Activated naive CD4-positive, alpha-beta T cell treated with anti-CD3 and anti-CD28 coated beads, Interleukin-2, amount 50 U/mL, for 72 hours (primary cell): ENCODE data around the gene PPEF2. TPM values are rescaled to one million over a fixed set of nuclear protein-coding genes. Genes with fewer than 3 reads are reported as not detected.

ENCODE experiments used
- ATAC-seq, 2 donors: fragments of 150-1000 bp; cut with Tn5 transposase; 2 replicates each; pipeline ENCODE4 v1.10.0; 2021; ENCODE audit warnings: mild to moderate bottlenecking in 2 of 2, moderate library complexity in 2 of 2
- DNase-seq, 2 donors: peaks; one replicate each; pipeline ENCODE4 v3.0.0; 2021 to 2022; ENCODE audit warnings: low spot score in 2 of 2
- H3K27ac Mint-ChIP-seq, 2 donors: one replicate each; pipeline ENCODE4 v1.8.0; 2022; ENCODE audit warnings: mild to moderate bottlenecking in 2 of 2, mixed read lengths in 2 of 2
- H3K36me3 Mint-ChIP-seq, 2 donors: one replicate each; pipeline ENCODE4 v1.8.0; 2022; ENCODE audit warnings: mixed read lengths in 2 of 2
- H3K9me3 Mint-ChIP-seq, 2 donors: one replicate each; pipeline ENCODE4 v1.8.0; 2022; ENCODE audit warnings: mixed read lengths in 2 of 2
- total RNA-seq, 2 donors: library from RNA; stranded (reverse); gene quantifications; one replicate each; pipeline ENCODE4 v1.2.3, GENCODE V29; 2022

Gene PPEF2
- total RNA-seq, 2 donors from 2014 or later, result 0.54 TPM; not detected in 1

- Mint-ChIP-seq H3K36me3 (peaks cover 10 to 15% of the 10 kb centered on the region in 2 donors), H3K9me3 (peaks cover 7% of the 10 kb centered on the region in 2 donors), H3K27ac (no peak overlapping the region)
- DNase-seq (no peak), ATAC-seq (no peak)
Observed at GRCh38 chr4:75909405-75909804, 7.2 kb upstream of the PPEF2 start.

- no peak for ATAC-seq
Observed at GRCh38 chr4:75908555-75908954, 6.3 kb upstream of the PPEF2 start.

GRCh38 chr4:75907966-75908365, 5.7 kb upstream of the PPEF2 start:
- no peak for DNase-seq
- no peak for ATAC-seq
- peaks cover 7% of the 10 kb centered on the region in 2 donors for H3K9me3 Mint-ChIP-seq
- no peak overlapping the region for H3K27ac Mint-ChIP-seq
- H3K36me3 Mint-ChIP-seq, result peaks cover 10 to 15% of the 10 kb centered on the region in 2 donors

More at GRCh38 chr4:75908555-75908954, 6.3 kb upstream of the PPEF2 start:
- H3K9me3 Mint-ChIP-seq, result peaks cover 7% of the 10 kb centered on the region in 2 donors
- H3K27ac Mint-ChIP-seq, result no peak overlapping the region
- no peak for DNase-seq
- peaks cover 10 to 15% of the 10 kb centered on the region in 2 donors for H3K36me3 Mint-ChIP-seq

- Mint-ChIP-seq H3K36me3 (no peaks in the 10 kb centered on the region), H3K9me3 (no peaks in the 10 kb centered on the region), H3K27ac (no peak overlapping the region)
- ATAC-seq, result no peak
- no peak for DNase-seq
Observed at GRCh38 chr4:75904076-75904475, 1.8 kb upstream of the PPEF2 start.

GRCh38 chr4:75898536-75898935, 3.7 kb downstream of the PPEF2 start:
- DNase-seq (no peak), ATAC-seq (no peak)
- Mint-ChIP-seq H3K27ac (no peak overlapping the region), H3K9me3 (peaks cover 0 to 4% of the 10 kb centered on the region in 2 donors), H3K36me3 (no peaks in the 10 kb centered on the region)

- H3K36me3 Mint-ChIP-seq, result no peaks in the 10 kb centered on the region
- peak; percentile 62 to 74 for ATAC-seq
- H3K27ac Mint-ChIP-seq, result no peak overlapping the region
- peak in 1 of 2 donors; percentile 16 for DNase-seq
- H3K9me3 Mint-ChIP-seq, result peaks cover 0 to 4% of the 10 kb centered on the region in 2 donors
Observed at GRCh38 chr4:75895744-75896314, 6.4 kb downstream of the PPEF2 start.

GRCh38 chr4:75892508-75892907, 9.7 kb downstream of the PPEF2 start:
- Mint-ChIP-seq H3K9me3 (no peaks in the 10 kb centered on the region), H3K36me3 (no peaks in the 10 kb centered on the region), H3K27ac (no peak overlapping the region)
- DNase-seq (no peak), ATAC-seq (no peak)

- Mint-ChIP-seq H3K36me3 (no peaks in the 10 kb centered on the region), H3K27ac (no peak overlapping the region), H3K9me3 (no peaks in the 10 kb centered on the region)
- ATAC-seq (no peak), DNase-seq (no peak)
Observed at GRCh38 chr4:75891611-75892010, 10.6 kb downstream of the PPEF2 start.

- Mint-ChIP-seq H3K9me3 (no peaks in the 10 kb centered on the region), H3K27ac (no peak overlapping the region)
- ATAC-seq, result no peak
Observed at GRCh38 chr4:75889537-75890199, 12.6 kb downstream of the PPEF2 start.

GRCh38 chr4:75886104-75886503, 16.1 kb downstream of the PPEF2 start:
- H3K36me3 Mint-ChIP-seq, result no peaks in the 10 kb centered on the region

More at GRCh38 chr4:75889537-75890199, 12.6 kb downstream of the PPEF2 start:
- no peaks in the 10 kb centered on the region for H3K36me3 Mint-ChIP-seq
- no peak for DNase-seq

GRCh38 chr4:75881476-75881875, 20.8 kb downstream of the PPEF2 start:
- DNase-seq (no peak), ATAC-seq (peak in 1 of 2 donors; percentile 78)
- Mint-ChIP-seq H3K9me3 (no peaks in the 10 kb centered on the region), H3K36me3 (no peaks in the 10 kb centered on the region), H3K27ac (no peak overlapping the region)

More at GRCh38 chr4:75886104-75886503, 16.1 kb downstream of the PPEF2 start:
- H3K27ac Mint-ChIP-seq, result no peak overlapping the region
- no peaks in the 10 kb centered on the region for H3K9me3 Mint-ChIP-seq
- ATAC-seq (no peak), DNase-seq (no peak)

- H3K9me3 Mint-ChIP-seq, result no peaks in the 10 kb centered on the region
- H3K27ac Mint-ChIP-seq, result no peak overlapping the region
- H3K36me3 Mint-ChIP-seq, result no peaks in the 10 kb centered on the region
- DNase-seq (no peak), ATAC-seq (no peak)
Observed at GRCh38 chr4:75880278-75880677, 22.0 kb downstream of the PPEF2 start.

- ATAC-seq, result no peak
- Mint-ChIP-seq H3K36me3 (no peaks in the 10 kb centered on the region), H3K27ac (no peak overlapping the region), H3K9me3 (no peaks in the 10 kb centered on the region)
- no peak for DNase-seq
Observed at GRCh38 chr4:75878246-75878756, 24.0 kb downstream of the PPEF2 start.

- Mint-ChIP-seq H3K27ac (no peak overlapping the region), H3K9me3 (no peaks in the 10 kb centered on the region), H3K36me3 (no peaks in the 10 kb centered on the region)
- DNase-seq (no peak), ATAC-seq (no peak)
Observed at GRCh38 chr4:75876218-75876617, 26.0 kb downstream of the PPEF2 start.

GRCh38 chr4:75869100-75869499, 33.2 kb downstream of the PPEF2 start:
- ATAC-seq (no peak), DNase-seq (no peak)
- no peak overlapping the region for H3K27ac Mint-ChIP-seq
- no peaks in the 10 kb centered on the region for H3K36me3 Mint-ChIP-seq
- no peaks in the 10 kb centered on the region for H3K9me3 Mint-ChIP-seq

- ATAC-seq (no peak), DNase-seq (no peak)
- H3K36me3 Mint-ChIP-seq, result no peaks in the 10 kb centered on the region
- no peak overlapping the region for H3K27ac Mint-ChIP-seq
- H3K9me3 Mint-ChIP-seq, result no peaks in the 10 kb centered on the region
Observed at GRCh38 chr4:75867130-75867529, 35.1 kb downstream of the PPEF2 start.

- H3K27ac Mint-ChIP-seq, result no peak overlapping the region
- H3K9me3 Mint-ChIP-seq, result no peaks in the 10 kb centered on the region
- no peak for DNase-seq
- no peaks in the 10 kb centered on the region for H3K36me3 Mint-ChIP-seq
- ATAC-seq, result no peak
Observed at GRCh38 chr4:75860606-75861005, 41.6 kb downstream of the PPEF2 start.

- H3K36me3 Mint-ChIP-seq, result no peaks in the 10 kb centered on the region
- DNase-seq, result no peak
- ATAC-seq, result no peak
- no peak overlapping the region for H3K27ac Mint-ChIP-seq
- H3K9me3 Mint-ChIP-seq, result no peaks in the 10 kb centered on the region
Observed at GRCh38 chr4:75858721-75859120, 43.5 kb downstream of the PPEF2 start.
